HepG2 (cell line): ENCODE measurements around the gene ARMC3. TPM values are rescaled to one million over a fixed set of nuclear protein-coding genes. Genes with fewer than 3 reads are reported as not detected.

Experiments
- KLF6 ChIP-seq: IDR thresholded peaks from 2 replicates; pipeline ENCODE4 v1.8.0; 2016; ENCODE audit warnings: missing biosample characterization, missing genetic modification reagents
- SCMH1 ChIP-seq: sonication (generic); formaldehyde crosslinking; IDR thresholded peaks from 2 replicates; pipeline ENCODE4 v1.9.0; 2021; ENCODE audit warnings: missing genetic modification reagents, mild to moderate bottlenecking, borderline replicate concordance
- TGIF2 ChIP-seq: IDR thresholded peaks from 2 replicates; pipeline ENCODE4 v1.6.1; 2016; ENCODE audit warnings: control low read depth, missing compliant biosample characterization
- ZNF160 ChIP-seq: sonication (generic); formaldehyde crosslinking; IDR thresholded peaks from 2 replicates; pipeline ENCODE4 v1.8.0; 2022; ENCODE audit warnings: mild to moderate bottlenecking, inconsistent platforms, missing genetic modification reagents
- ZNF841 ChIP-seq: sonication (generic); formaldehyde crosslinking; IDR thresholded peaks from 2 replicates; pipeline ENCODE4 v1.8.1; 2023; ENCODE audit warnings: missing genetic modification reagents, borderline replicate concordance
- polyA plus RNA-seq, 8 experiments: library from polyadenylated mRNA; depleted of rRNA in 3 of 8; stranded (reverse) in 7 of 8; unstranded in 1 of 8; fragments of >200 nt; fragmentation: Illumina TruSeq in 4 of 8; extraction: Trizol in 4 of 8; gene quantifications; 2 replicates each; pipeline versions ENCODE4 v1.2.1 to v1.2.3, GENCODE V29; 2011 to 2016; ENCODE audit warnings: low read depth in 4 of 8, missing spikeins in 1 of 8, mixed read lengths in 1 of 8; ENCODE audit not compliant: insufficient read depth in 1 of 8
- total RNA-seq, 5 experiments: library from RNA; depleted of rRNA; stranded (reverse); fragments of >200 nt; fragmentation: Illumina TruSeq; extraction: Trizol; gene quantifications; 2 replicates each; pipeline ENCODE4 v1.2.3, GENCODE V29; 2016; ENCODE audit warnings: low read depth in 1 of 5
- TF ChIP-seq, protein P1 (sequence below): sonication (generic); formaldehyde crosslinking; IDR thresholded peaks from 2 replicates; pipeline ENCODE4 v1.4.0; 2020; ENCODE audit warnings: low read depth, missing genetic modification reagents
- TF ChIP-seq, protein P2 (sequence below): IDR thresholded peaks from 2 replicates; pipeline ENCODE4 v1.6.1; 2012; ENCODE audit warnings: low read length, improper control_type of control experiment

The ARMC3 gene
- total and polyA plus RNA-seq, 2 of the 13 experiments (the other 11 are each of a cell fraction or from before 2014, with no cell fraction given): not detected

DNA sequence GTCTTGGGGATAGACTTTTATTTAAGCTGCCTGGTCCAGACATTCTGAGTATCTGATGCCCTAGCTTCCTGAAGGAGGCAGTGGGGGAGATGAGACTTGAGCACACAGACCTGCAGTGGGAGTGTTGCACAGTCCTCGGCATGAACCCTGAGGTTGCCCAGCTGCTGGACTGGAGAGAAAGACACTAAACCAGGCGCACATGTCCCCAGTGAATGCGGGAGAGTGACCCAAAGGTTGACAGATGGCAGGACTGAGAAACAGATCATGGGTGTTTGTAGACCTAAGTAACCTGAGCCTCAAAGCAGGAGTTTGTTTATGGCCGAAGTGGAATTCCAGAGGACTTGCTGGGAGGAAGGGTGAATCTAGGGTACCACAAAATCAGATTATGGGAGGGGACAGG, 151.8 kb downstream of the ARMC3 start (continued):
- TF ChIP-seq, protein P1, sequence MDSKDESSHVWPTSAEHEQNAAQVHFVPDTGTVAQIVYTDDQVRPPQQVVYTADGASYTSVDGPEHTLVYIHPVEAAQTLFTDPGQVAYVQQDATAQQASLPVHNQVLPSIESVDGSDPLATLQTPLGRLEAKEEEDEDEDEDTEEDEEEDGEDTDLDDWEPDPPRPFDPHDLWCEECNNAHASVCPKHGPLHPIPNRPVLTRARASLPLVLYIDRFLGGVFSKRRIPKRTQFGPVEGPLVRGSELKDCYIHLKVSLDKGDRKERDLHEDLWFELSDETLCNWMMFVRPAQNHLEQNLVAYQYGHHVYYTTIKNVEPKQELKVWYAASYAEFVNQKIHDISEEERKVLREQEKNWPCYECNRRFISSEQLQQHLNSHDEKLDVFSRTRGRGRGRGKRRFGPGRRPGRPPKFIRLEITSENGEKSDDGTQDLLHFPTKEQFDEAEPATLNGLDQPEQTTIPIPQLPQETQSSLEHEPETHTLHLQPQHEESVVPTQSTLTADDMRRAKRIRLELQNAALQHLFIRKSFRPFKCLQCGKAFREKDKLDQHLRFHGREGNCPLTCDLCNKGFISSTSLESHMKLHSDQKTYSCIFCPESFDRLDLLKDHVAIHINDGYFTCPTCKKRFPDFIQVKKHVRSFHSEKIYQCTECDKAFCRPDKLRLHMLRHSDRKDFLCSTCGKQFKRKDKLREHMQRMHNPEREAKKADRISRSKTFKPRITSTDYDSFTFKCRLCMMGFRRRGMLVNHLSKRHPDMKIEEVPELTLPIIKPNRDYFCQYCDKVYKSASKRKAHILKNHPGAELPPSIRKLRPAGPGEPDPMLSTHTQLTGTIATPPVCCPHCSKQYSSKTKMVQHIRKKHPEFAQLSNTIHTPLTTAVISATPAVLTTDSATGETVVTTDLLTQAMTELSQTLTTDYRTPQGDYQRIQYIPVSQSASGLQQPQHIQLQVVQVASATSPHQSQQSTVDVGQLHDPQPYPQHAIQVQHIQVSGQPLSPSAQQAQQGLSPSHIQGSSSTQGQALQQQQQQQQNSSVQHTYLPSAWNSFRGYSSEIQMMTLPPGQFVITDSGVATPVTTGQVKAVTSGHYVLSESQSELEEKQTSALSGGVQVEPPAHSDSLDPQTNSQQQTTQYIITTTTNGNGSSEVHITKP (CRISPR knock-in tag): no peak
- TF ChIP-seq, protein P2, sequence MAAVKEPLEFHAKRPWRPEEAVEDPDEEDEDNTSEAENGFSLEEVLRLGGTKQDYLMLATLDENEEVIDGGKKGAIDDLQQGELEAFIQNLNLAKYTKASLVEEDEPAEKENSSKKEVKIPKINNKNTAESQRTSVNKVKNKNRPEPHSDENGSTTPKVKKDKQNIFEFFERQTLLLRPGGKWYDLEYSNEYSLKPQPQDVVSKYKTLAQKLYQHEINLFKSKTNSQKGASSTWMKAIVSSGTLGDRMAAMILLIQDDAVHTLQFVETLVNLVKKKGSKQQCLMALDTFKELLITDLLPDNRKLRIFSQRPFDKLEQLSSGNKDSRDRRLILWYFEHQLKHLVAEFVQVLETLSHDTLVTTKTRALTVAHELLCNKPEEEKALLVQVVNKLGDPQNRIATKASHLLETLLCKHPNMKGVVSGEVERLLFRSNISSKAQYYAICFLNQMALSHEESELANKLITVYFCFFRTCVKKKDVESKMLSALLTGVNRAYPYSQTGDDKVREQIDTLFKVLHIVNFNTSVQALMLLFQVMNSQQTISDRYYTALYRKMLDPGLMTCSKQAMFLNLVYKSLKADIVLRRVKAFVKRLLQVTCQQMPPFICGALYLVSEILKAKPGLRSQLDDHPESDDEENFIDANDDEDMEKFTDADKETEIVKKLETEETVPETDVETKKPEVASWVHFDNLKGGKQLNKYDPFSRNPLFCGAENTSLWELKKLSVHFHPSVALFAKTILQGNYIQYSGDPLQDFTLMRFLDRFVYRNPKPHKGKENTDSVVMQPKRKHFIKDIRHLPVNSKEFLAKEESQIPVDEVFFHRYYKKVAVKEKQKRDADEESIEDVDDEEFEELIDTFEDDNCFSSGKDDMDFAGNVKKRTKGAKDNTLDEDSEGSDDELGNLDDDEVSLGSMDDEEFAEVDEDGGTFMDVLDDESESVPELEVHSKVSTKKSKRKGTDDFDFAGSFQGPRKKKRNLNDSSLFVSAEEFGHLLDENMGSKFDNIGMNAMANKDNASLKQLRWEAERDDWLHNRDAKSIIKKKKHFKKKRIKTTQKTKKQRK: no peak
- TF ChIP-seq ZNF160 (CRISPR knock-in tag) (no peak), KLF6 (CRISPR knock-in tag) (no peak), SCMH1 (no peak), TGIF2 (no peak), ZNF841 (no peak)
